A549 (cell line): ENCODE results near the gene QRSL1. TPM values are rescaled to one million over a fixed set of nuclear protein-coding genes. Genes with fewer than 3 reads are reported as not detected.

Source experiments
- ATAC-seq, 2 experiments: fragments of 200-7000 bp in 1 of 2; fragments of >200 bp in 1 of 2; cut with Nextera tagmentation in 1 of 2; cut with Tn5 transposase in 1 of 2; 3 replicates each; pipeline versions ENCODE4 v1.8.0 to v1.9.1; 2018 to 2020; ENCODE audit warnings: mild to moderate bottlenecking in 1 of 2, moderate library complexity in 1 of 2
- CTCF ChIA-PET: fragments of 300-600 bp; sonication (Branson Sonifier 250); formaldehyde crosslinking; extraction: SDS; loops from one replicate; lab custom pipeline; 2021; ENCODE audit warnings: antibody characterized with exemption, inconsistent platforms; lab: Yijun Ruan, JAX
- POLR2A ChIA-PET: fragments of 350-600 bp; formaldehyde crosslinking; extraction: SDS; loops from one replicate; lab custom pipeline; 2021; ENCODE audit warnings: antibody characterized with exemption, inconsistent platforms; lab: Yijun Ruan, JAX
- DNase-seq, 2 experiments: peaks; one replicate each; pipeline versions ENCODE4 v3.0.0 to v3.0.0-alpha.2; 2011 to 2016; ENCODE audit warnings: low read depth in 1 of 2, low spot score in 1 of 2
- FAIRE-seq: peaks from 2 replicates; lab custom pipeline; 2011; peaks lifted over from hg19 to GRCh38; lab: Jason Lieb, UNC
- H3K27ac ChIP-seq, 2 experiments: fragments of >200 bp; sonication (Bioruptor Twin); formaldehyde crosslinking; 3 replicates each; pipeline ENCODE4 v1.5.1; 2016 to 2017
- H3K4me1 ChIP-seq: fragments of >200 bp; sonication (Bioruptor Twin); formaldehyde crosslinking; 3 replicates; pipeline ENCODE4 v1.6.1; 2016
- H3K4me2 ChIP-seq: fragments of >200 bp; sonication (Bioruptor Twin); formaldehyde crosslinking; 3 replicates; pipeline ENCODE4 v1.6.1; 2016
- H3K4me3 ChIP-seq: fragments of >200 bp; sonication (Bioruptor Twin); formaldehyde crosslinking; 3 replicates; pipeline ENCODE4 v1.5.1; 2016
- H3K9me3 ChIP-seq: fragments of >200 bp; sonication (Bioruptor Twin); formaldehyde crosslinking; 3 replicates; pipeline ENCODE4 v1.6.1; 2016
- BHLHE40 ChIP-seq: IDR thresholded peaks from 2 replicates; pipeline ENCODE4 v1.6.1; 2012; ENCODE audit warnings: low read depth, low read length, inconsistent platforms
- CBX2 ChIP-seq: fragments of 200-600 bp; sonication (generic); IDR thresholded peaks from 2 replicates; pipeline ENCODE4 v1.6.1; 2016; ENCODE audit warnings: low read depth, mild to moderate bottlenecking, borderline replicate concordance
- CBX8 ChIP-seq: fragments of 200-600 bp; sonication (generic); IDR thresholded peaks from 2 replicates; pipeline ENCODE4 v1.6.1; 2016
- CHD2 ChIP-seq: fragments of 150-350 bp; IDR thresholded peaks from 2 replicates; pipeline ENCODE4 v1.6.1; 2014; ENCODE audit warnings: low read length; ENCODE audit not compliant: partially characterized antibody
- EP300 ChIP-seq, 2 experiments: fragments of >200 bp; sonication (Bioruptor Twin); formaldehyde crosslinking; IDR thresholded peaks; 2 replicates in 1 of 2; 3 replicates in 1 of 2; pipeline ENCODE4 v1.6.1; 2016 to 2017
- FOSL2 ChIP-seq, 2 experiments: fragments of 450-650 bp in 1 of 2; fragments of >200 bp in 1 of 2; sonication (Bioruptor Twin) in 1 of 2; formaldehyde crosslinking; IDR thresholded peaks; 2 replicates each; pipeline versions ENCODE4 v1.5.0 to v1.6.1; 2016 to 2020; ENCODE audit warnings: mild to moderate bottlenecking in 1 of 2, moderate library complexity in 1 of 2
- GATA3 ChIP-seq: IDR thresholded peaks from 2 replicates; pipeline ENCODE4 v1.6.1; 2012; ENCODE audit warnings: borderline replicate concordance
- HDAC2 ChIP-seq: fragments of 200-600 bp; sonication (generic); IDR thresholded peaks from 2 replicates; pipeline ENCODE4 v1.6.1; 2016
- HOXB13 ChIP-seq: fragments of 250-450 bp; sonication (Bioruptor Pico); IDR thresholded peaks from 2 replicates; pipeline ENCODE4 v1.5.0; 2020; ENCODE audit warnings: low read depth, mild to moderate bottlenecking, moderate library complexity
- JUN ChIP-seq, 2 experiments: fragments of >200 bp; sonication (Bioruptor Twin); formaldehyde crosslinking; IDR thresholded peaks; 2 replicates in 1 of 2; 3 replicates in 1 of 2; pipeline ENCODE4 v1.6.1; 2016 to 2017
- MAFK ChIP-seq: fragments of 450-650 bp; IDR thresholded peaks from 2 replicates; pipeline ENCODE4 v1.6.1; 2014; ENCODE audit not compliant: partially characterized antibody
- MAZ ChIP-seq: fragments of 150-350 bp; IDR thresholded peaks from 2 replicates; pipeline ENCODE4 v1.6.1; 2014; ENCODE audit warnings: antibody characterized with exemption, low read depth, low read length, borderline replicate concordance
- PHF8 ChIP-seq: fragments of 200-600 bp; sonication (generic); IDR thresholded peaks from 2 replicates; pipeline ENCODE4 v1.6.1; 2016; ENCODE audit warnings: low read depth, mild to moderate bottlenecking, antibody characterized with exemption, moderate library complexity, borderline replicate concordance
- POLR2A ChIP-seq: IDR thresholded peaks from 2 replicates; pipeline ENCODE4 v1.6.1; 2012; ENCODE audit warnings: mild to moderate bottlenecking, low read length
- POLR2AphosphoS2 ChIP-seq: conservative IDR thresholded peaks from 2 replicates; pipeline ENCODE4 v1.6.1; 2012; ENCODE audit warnings: low read length, improper control_type of control experiment, inconsistent platforms
- TFCP2L1 ChIP-seq: fragments of 250-450 bp; sonication (Bioruptor Pico); IDR thresholded peaks from 2 replicates; pipeline ENCODE4 v1.5.0; 2021; ENCODE audit warnings: mild to moderate bottlenecking
- WGBS: methylation state at CpG from one replicate; pipeline ENCODE4 v1.1.6; 2017; ENCODE audit errors: missing lambda C conversion rate; 5-methylcytosine and 5-hydroxymethylcytosine counted together
- polyA plus RNA-seq, 4 experiments: library from polyadenylated mRNA; depleted of rRNA in 3 of 4; stranded (reverse); fragments of >200 nt; fragmentation: RNase III in 1 of 4; extraction: RNeasy Plus Mini Kit Qiagen cat#74134 plus additional on column Dnase treatment in 1 of 4; gene quantifications; 2 replicates in 3 of 4; 3 replicates in 1 of 4; pipeline ENCODE4 v1.2.3, GENCODE V29; 2011 to 2017
- TF ChIP-seq, protein P1 (sequence below): fragments of 200-600 bp; sonication (generic); IDR thresholded peaks from 2 replicates; pipeline ENCODE4 v1.6.1; 2016; ENCODE audit warnings: antibody characterized with exemption, mild to moderate bottlenecking, moderate library complexity
- TF ChIP-seq, protein P2 (sequence below): IDR thresholded peaks from 2 replicates; pipeline ENCODE4 v1.6.1; 2012; ENCODE audit warnings: low read depth, borderline replicate concordance
- TF ChIP-seq, protein P3 (sequence below): fragments of 250-450 bp; sonication (Bioruptor Pico); IDR thresholded peaks from 2 replicates; pipeline ENCODE4 v1.5.0; 2021; ENCODE audit warnings: mild to moderate bottlenecking, moderate library complexity, borderline replicate concordance
- TF ChIP-seq, protein P4 (sequence below): fragments of >200 bp; sonication (Bioruptor Twin); formaldehyde crosslinking; IDR thresholded peaks from 2 replicates; pipeline ENCODE4 v1.6.1; 2016
- TF ChIP-seq, protein P5 (sequence below): fragments of 450-650 bp; IDR thresholded peaks from 2 replicates; pipeline ENCODE4 v1.6.1; 2014; ENCODE audit warnings: antibody characterized with exemption

The QRSL1 gene
- polyA plus RNA-seq, 2 of the 4 experiments (the other 2 are of a cell fraction), result 11.5 to 15.9 TPM

DNA sequence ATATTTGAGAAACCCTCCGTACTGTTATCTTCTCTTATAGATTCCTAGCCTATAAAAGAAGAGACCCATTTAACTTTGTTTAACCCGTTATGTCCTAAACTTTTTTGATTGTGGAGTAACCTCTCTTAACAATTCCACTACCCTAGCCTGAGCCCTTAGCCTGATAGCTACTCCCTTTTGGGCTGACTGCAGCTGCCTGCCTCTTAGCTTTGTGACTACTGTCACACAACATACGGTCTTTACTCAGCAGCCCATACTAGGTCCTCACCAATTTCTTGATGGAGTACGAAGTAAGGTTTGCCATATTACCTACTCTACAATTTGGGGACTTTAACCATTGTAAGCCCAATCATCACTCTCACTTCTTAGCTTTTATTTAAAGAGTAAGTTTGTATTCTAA lies 72.7 kb downstream of the QRSL1 start (continued):
- TF ChIP-seq, protein P1, sequence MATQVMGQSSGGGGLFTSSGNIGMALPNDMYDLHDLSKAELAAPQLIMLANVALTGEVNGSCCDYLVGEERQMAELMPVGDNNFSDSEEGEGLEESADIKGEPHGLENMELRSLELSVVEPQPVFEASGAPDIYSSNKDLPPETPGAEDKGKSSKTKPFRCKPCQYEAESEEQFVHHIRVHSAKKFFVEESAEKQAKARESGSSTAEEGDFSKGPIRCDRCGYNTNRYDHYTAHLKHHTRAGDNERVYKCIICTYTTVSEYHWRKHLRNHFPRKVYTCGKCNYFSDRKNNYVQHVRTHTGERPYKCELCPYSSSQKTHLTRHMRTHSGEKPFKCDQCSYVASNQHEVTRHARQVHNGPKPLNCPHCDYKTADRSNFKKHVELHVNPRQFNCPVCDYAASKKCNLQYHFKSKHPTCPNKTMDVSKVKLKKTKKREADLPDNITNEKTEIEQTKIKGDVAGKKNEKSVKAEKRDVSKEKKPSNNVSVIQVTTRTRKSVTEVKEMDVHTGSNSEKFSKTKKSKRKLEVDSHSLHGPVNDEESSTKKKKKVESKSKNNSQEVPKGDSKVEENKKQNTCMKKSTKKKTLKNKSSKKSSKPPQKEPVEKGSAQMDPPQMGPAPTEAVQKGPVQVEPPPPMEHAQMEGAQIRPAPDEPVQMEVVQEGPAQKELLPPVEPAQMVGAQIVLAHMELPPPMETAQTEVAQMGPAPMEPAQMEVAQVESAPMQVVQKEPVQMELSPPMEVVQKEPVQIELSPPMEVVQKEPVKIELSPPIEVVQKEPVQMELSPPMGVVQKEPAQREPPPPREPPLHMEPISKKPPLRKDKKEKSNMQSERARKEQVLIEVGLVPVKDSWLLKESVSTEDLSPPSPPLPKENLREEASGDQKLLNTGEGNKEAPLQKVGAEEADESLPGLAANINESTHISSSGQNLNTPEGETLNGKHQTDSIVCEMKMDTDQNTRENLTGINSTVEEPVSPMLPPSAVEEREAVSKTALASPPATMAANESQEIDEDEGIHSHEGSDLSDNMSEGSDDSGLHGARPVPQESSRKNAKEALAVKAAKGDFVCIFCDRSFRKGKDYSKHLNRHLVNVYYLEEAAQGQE, result no peak
- TF ChIP-seq POLR2A (no peak), MAZ (no peak), CBX8 (no peak), JUN (IDR thresholded peaks at IDR 0.05) (no peak), PHF8 (no peak), CHD2 (no peak)

DNA sequence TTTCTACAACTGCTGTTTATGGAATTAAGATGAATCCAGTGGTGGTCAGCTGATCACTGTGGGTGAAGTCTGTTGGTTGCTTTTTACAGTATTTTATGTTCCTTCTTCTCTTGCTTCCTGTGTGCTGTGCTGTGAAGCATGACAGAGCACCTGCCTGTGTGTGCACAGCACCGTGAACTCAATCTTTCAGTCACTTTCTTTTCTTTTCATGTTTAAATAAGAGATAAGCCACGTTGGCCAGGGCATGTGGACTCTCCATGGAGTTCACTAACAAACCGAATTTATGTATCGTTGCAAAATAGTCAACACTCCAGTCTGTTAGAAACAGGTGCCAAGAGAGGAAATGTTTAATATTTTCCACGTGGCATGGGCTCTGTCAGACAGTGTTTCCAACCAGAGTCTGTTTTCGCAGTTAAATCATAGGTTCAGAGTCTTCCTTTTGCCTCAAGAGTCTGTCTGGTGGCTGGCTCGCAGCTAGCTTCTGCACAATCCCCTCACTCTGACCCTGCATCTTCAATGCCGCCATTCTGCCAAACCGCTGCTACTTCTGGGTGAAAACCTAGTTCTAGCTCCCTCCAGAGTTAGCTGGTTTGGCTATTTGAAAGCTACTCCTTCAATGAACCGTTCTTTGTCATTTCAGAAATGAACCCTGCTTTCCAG lies 73.2 kb downstream of the QRSL1 start:
- Histone ChIP-seq H3K4me1 (no peaks in the 10 kb centered on the region), H3K4me2 (peak overlapping the region; percentile 12; the same call in 1 of the 3 replicates), H3K4me3 (no peak overlapping the region), H3K9me3 (peaks cover 7% of the 10 kb centered on the region; the same call in 2 of the 3 replicates), H3K27ac (peak overlapping the region in 1 of 2 experiments; percentile 4; a peak in 3 of 6 replicates)
- 38% methylated on average over 10 of the region's 10 CpGs for WGBS
- no peak for FAIRE-seq
- ChIA-PET CTCF (no interaction called here), POLR2A (no interaction called here)
- TF ChIP-seq FOSL2 (IDR thresholded peaks at IDR 0.05) (no peak), FOSL2 (CRISPR knock-in tag; IDR thresholded peaks at IDR 0.05) (no peak), CBX2 (no peak), BHLHE40 (no peak), HDAC2 (no peak), HOXB13 (no peak), EP300 (IDR thresholded peaks at IDR 0.05) (no peak), POLR2AphosphoS2 (no peak), JUN (IDR thresholded peaks at IDR 0.05) (no peak), TFCP2L1 (CRISPR knock-in tag) (no peak), GATA3 (no peak), MAFK (no peak)
- TF ChIP-seq, protein P2, sequence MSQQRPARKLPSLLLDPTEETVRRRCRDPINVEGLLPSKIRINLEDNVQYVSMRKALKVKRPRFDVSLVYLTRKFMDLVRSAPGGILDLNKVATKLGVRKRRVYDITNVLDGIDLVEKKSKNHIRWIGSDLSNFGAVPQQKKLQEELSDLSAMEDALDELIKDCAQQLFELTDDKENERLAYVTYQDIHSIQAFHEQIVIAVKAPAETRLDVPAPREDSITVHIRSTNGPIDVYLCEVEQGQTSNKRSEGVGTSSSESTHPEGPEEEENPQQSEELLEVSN, result no peak
- TF ChIP-seq, protein P3, sequence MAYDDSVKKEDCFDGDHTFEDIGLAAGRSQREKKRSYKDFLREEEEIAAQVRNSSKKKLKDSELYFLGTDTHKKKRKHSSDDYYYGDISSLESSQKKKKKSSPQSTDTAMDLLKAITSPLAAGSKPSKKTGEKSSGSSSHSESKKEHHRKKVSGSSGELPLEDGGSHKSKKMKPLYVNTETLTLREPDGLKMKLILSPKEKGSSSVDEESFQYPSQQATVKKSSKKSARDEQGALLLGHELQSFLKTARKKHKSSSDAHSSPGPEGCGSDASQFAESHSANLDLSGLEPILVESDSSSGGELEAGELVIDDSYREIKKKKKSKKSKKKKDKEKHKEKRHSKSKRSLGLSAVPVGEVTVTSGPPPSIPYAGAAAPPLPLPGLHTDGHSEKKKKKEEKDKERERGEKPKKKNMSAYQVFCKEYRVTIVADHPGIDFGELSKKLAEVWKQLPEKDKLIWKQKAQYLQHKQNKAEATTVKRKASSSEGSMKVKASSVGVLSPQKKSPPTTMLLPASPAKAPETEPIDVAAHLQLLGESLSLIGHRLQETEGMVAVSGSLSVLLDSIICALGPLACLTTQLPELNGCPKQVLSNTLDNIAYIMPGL (CRISPR knock-in tag), result no peak
- TF ChIP-seq, protein P4, sequence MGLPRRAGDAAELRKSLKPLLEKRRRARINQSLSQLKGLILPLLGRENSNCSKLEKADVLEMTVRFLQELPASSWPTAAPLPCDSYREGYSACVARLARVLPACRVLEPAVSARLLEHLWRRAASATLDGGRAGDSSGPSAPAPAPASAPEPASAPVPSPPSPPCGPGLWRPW, result no peak
- TF ChIP-seq, protein P5, sequence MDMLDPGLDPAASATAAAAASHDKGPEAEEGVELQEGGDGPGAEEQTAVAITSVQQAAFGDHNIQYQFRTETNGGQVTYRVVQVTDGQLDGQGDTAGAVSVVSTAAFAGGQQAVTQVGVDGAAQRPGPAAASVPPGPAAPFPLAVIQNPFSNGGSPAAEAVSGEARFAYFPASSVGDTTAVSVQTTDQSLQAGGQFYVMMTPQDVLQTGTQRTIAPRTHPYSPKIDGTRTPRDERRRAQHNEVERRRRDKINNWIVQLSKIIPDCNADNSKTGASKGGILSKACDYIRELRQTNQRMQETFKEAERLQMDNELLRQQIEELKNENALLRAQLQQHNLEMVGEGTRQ, result no peak
- no peak for DNase-seq
- no peak for ATAC-seq
